Cardiac muscle cell (in vitro differentiated cells and primary cell): ENCODE measurements around the gene CEP20. TPM values are rescaled to one million over a fixed set of nuclear protein-coding genes. Genes with fewer than 3 reads are reported as not detected.

Source experiments
- DNase-seq, 2 donors: peaks; one replicate each; pipeline versions ENCODE4 v3.0.0 to v3.0.0-alpha.2; 2010 to 2017; ENCODE audit warnings: low read depth in 1 of 2, low spot score in 1 of 2
- H3K27ac ChIP-seq: fragments of 200-600 bp; sonication (generic); 2 replicates; pipeline ENCODE4 v1.5.1; 2016
- H3K27me3 ChIP-seq: fragments of 200-600 bp; sonication (generic); 2 replicates; pipeline ENCODE4 v1.6.0; 2016; ENCODE audit warnings: control low read depth
- H3K36me3 ChIP-seq: fragments of 200-600 bp; sonication (generic); 2 replicates; pipeline ENCODE4 v1.5.1; 2016; ENCODE audit warnings: control low read depth
- H3K4me1 ChIP-seq: fragments of 200-600 bp; sonication (generic); 2 replicates; pipeline ENCODE4 v1.8.1; 2017; ENCODE audit warnings: low read depth, mild to moderate bottlenecking, mixed run types
- H3K4me3 ChIP-seq: fragments of 200-600 bp; sonication (generic); 2 replicates; pipeline ENCODE4 v1.5.1; 2016; ENCODE audit warnings: mild to moderate bottlenecking
- H3K9me3 ChIP-seq: fragments of 200-600 bp; sonication (generic); 2 replicates; pipeline ENCODE4 v1.5.1; 2017; ENCODE audit warnings: low read depth, mild to moderate bottlenecking, control low read depth
- CTCF ChIP-seq: IDR thresholded peaks from 2 replicates; pipeline ENCODE4 v1.5.1; 2012; ENCODE audit warnings: low read depth, mild to moderate bottlenecking, low read length
- polyA plus RNA-seq: library from polyadenylated mRNA; unstranded; fragments of >200 nt; fragmentation: Nextera tagmentation; extraction: Ambion mirVana; gene quantifications from 2 replicates; pipeline ENCODE4 v1.2.1, GENCODE V29; 2016
- total RNA-seq: library from RNA; depleted of rRNA; stranded (reverse); fragments of >200 nt; gene quantifications from 2 replicates; pipeline ENCODE4 v1.2.3, GENCODE V29; 2016

Gene CEP20
- total and polyA plus RNA-seq, 2 experiments from 2014 or later: 14.8 to 21.4 TPM

- Histone ChIP-seq H3K27me3 (no peaks in the 10 kb centered on the region), H3K4me1 (no peaks in the 10 kb centered on the region), H3K36me3 (peaks cover 17% of the 10 kb centered on the region), H3K27ac (no peak overlapping the region), H3K4me3 (no peak overlapping the region), H3K9me3 (no peaks in the 10 kb centered on the region)
- DNase-seq: peak in 1 of 2 donors; percentile 82
- TF ChIP-seq CTCF: no peak
Measured at GRCh38 chr16:15879255-15879811, 9.1 kb downstream of the CEP20 start.

- no peak for DNase-seq
- Histone ChIP-seq H3K27me3 (no peaks in the 10 kb centered on the region), H3K4me1 (no peaks in the 10 kb centered on the region), H3K9me3 (no peaks in the 10 kb centered on the region), H3K4me3 (no peak overlapping the region), H3K36me3 (peaks cover 12% of the 10 kb centered on the region), H3K27ac (no peak overlapping the region)
- TF ChIP-seq CTCF: no peak
Measured at GRCh38 chr16:15876503-15876902, 11.9 kb downstream of the CEP20 start.

- Histone ChIP-seq H3K4me1 (no peaks in the 10 kb centered on the region), H3K27ac (no peak overlapping the region), H3K9me3 (no peaks in the 10 kb centered on the region), H3K27me3 (no peaks in the 10 kb centered on the region), H3K36me3 (peaks cover 12% of the 10 kb centered on the region), H3K4me3 (no peak overlapping the region)
- peak; percentile 91 for TF ChIP-seq CTCF
- peak; percentile 68 to 82 for DNase-seq
Measured at GRCh38 chr16:15874745-15875314, 13.6 kb downstream of the CEP20 start.

GRCh38 chr16:15873737-15874136 is 14.7 kb downstream of the CEP20 start:
- no peak for DNase-seq
- Histone ChIP-seq H3K9me3 (no peaks in the 10 kb centered on the region), H3K4me3 (no peak overlapping the region), H3K27ac (no peak overlapping the region), H3K4me1 (no peaks in the 10 kb centered on the region), H3K36me3 (peaks cover 7% of the 10 kb centered on the region), H3K27me3 (no peaks in the 10 kb centered on the region)
- TF ChIP-seq CTCF: no peak

GRCh38 chr16:15873301-15873700 is 15.1 kb downstream of the CEP20 start:
- no peak overlapping the region for H3K4me3 ChIP-seq
- H3K27me3 ChIP-seq: no peaks in the 10 kb centered on the region
- no peak for DNase-seq
- peaks cover 7% of the 10 kb centered on the region for H3K36me3 ChIP-seq
- H3K9me3 ChIP-seq: no peaks in the 10 kb centered on the region
- no peak overlapping the region for H3K27ac ChIP-seq
- no peak for TF ChIP-seq CTCF
- H3K4me1 ChIP-seq: no peaks in the 10 kb centered on the region
